Activated CD4-positive, alpha-beta T cell treated with anti-CD3 and anti-CD28 coated beads, Interleukin-2, Interleukin-6, amounts not matched to agents 100 ng/mL and 50 ng/mL, durations not matched to agents 16 hours and 8 hours (primary cell): Measurements from ENCODE around the gene HK1.
"Not testable (repeated sequence)": the region's sequence is repeated elsewhere in the genome, so short reads cannot be mapped to it uniquely, and the experiment has no call there.

Source experiments
- DNase-seq: peaks from one replicate; pipeline ENCODE4 v3.0.0-alpha.2; 2020

Gene HK1

DNA sequence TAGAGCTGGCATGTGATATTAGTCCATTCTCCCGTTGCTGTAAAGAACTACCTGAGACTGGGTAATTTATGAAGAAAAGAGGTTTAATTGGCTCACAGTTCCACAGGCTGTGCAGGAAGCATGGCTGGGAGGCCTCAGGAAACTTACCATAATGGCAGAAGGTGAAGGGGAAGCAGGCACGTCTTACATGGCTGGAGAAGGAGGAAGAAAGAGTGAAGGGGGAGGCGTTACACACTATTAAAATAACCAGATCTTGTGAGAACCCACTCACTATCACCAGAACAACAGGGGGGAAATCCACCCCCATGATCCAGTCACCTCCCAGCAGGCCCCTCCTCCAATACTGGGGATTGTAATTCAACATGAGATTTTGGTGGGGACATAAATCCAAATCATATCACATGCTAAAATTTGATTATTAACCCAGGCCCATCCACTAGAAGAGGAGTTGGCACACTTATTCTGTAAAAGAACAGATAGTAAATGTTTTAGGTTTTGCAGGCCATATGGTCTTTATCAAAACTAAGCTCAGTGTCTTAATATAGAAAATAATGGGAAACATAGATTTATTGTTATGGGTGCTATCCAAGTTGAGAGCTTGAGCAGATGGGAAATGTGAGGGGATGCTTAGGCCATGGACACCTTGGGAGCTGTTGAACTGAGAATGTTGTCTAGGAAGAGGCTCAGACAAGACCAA is 18.6 kb upstream of the HK1 start:
- DNase-seq = no peak

DNA sequence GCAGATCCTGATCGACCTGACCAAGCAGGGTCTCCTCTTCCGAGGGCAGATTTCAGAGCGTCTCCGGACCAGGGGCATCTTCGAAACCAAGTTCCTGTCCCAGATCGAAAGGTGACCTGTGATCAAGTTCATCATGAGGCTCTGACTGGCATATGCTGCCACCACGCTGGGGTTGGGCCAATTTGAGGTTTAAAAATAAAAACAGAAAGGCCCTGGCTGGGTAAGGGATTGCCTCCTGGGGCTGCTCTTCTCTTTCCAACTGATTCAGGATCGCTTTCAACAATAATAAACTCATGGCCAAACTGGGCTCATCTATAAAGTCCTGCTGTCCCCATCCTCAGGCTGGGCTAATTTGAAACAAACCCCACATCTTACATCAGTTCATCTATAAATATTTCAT is 17.1 kb upstream of the HK1 start:
- DNase-seq = no peak

DNA sequence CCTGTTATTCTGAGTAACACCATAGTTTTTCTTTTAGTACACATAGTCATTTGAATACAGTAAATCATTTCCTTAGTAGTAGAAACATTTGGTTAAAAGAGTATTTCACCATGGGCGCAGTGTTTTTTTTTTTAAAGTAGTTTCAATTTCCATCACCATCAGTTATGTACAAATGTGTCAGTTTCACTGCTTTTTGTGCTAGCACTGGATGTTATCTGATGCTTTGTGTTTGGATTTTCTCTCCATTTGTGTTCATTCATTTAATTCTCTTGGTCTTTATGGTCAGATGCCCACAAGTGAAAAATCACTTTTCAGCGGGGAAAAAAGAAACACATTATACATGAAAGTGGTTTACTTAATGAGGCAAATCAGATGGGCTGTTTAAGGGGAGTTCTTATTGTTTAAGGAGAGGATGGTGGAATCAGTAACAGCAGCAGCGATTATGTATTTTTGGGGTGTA is 16.0 kb upstream of the HK1 start:
- peak; percentile 72 for DNase-seq

DNA sequence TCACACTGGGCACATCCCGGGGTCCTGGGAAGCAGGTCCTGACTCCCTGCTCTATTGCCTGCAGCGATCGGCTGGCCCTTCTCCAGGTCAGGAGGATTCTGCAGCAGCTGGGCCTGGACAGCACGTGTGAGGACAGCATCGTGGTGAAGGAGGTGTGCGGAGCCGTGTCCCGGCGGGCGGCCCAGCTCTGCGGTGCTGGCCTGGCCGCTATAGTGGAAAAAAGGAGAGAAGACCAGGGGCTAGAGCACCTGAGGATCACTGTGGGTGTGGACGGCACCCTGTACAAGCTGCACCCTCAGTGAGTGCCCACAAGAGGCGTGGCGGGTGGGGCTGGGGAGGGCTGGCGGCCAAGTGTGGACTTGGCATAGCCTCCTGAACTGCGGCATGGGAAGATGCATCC is 12.8 kb upstream of the HK1 start:
- DNase-seq = no peak

DNA sequence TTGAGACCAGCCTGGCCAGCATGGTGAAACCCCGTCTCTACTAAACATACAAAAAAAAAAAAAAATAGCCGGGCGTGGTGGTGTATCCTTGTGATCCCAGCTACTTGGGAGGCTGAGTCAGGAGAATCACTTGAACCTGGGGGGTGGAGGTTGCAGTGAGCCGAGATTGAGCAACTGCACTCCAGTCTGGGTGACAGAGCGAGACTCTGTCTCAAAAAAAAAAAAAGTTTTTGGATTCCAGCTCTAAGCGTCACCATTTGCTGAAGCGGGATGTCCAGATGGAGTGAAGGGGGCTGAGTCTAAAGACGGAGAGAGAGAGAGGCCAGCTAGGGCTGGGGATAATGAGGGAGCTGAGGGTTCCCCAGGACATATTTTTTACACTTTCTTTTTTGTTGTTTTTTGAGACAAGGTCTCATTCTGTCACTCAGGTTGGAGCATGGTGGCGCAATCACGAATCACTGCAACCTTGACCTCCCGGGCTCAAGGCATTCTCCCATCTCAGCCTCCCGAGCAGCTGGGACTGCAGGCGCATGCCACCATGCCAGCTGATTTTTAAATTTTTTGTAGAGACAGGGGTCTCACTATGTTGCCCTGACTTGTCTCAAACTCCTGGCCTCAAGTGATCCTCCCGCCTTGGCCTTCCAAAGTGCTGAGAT is 9.4 kb upstream of the HK1 start:
- DNase-seq = no peak

- no peak for DNase-seq
Observed at GRCh38 chr10:69269761-69270160, 8.5 kb upstream of the HK1 start.

DNA sequence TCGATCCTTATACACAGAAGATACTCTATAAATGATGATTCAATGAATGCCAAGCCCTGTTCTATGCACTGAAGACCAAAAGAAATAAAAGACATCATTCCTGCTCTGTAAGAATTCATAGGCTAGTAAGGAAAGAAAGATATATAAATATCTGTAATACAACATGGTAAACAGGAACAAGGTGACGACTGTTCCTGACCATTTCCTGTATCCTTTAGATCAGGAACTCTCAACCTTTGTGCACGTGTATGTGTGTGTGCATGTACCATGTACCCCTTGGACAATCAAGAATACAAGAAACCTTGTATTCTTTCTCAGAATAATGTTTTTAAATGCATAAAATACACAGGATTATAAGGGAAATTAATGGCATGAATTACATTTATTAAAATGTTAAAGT is 7.3 kb upstream of the HK1 start:
- DNase-seq = no peak

- no peak for DNase-seq
Observed at GRCh38 chr10:69272624-69273023, 5.7 kb upstream of the HK1 start.

- DNase-seq = no peak
Observed at GRCh38 chr10:69275444-69275843, 2.9 kb upstream of the HK1 start.

GRCh38 chr10:69276503-69276902 is 1.8 kb upstream of the HK1 start:
- no peak for DNase-seq

DNA sequence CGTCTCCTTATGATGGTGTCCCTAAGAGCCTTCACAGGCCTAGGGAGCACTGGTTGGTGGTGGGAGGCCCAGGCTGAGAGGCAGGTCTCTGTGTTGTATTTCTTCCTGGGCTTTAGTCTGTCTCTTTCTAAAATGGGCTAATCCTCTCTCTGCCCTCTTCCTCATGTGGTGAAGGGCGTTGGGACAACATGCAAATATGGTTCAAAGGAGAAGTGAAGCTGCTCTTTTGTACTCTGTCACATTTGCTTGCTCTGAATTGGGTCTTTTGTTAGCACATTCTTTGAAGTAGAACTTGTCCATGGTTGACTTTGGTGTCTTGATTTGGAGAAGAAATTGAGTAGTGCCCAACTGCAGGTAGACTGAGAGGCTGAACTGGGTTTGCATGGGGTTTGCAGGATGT is 814 bp downstream of the HK1 start:
- no peak for DNase-seq

- DNase-seq = no peak
Observed at GRCh38 chr10:69281507-69282413, 3.5 kb downstream of the HK1 start.

- not testable (repeated sequence) for DNase-seq
Observed at GRCh38 chr10:69284402-69284801, 6.1 kb downstream of the HK1 start.

GRCh38 chr10:69285699-69286098 is 7.4 kb downstream of the HK1 start:
- no peak for DNase-seq

- no peak for DNase-seq
Observed at GRCh38 chr10:69287181-69287580, 8.9 kb downstream of the HK1 start.

DNA sequence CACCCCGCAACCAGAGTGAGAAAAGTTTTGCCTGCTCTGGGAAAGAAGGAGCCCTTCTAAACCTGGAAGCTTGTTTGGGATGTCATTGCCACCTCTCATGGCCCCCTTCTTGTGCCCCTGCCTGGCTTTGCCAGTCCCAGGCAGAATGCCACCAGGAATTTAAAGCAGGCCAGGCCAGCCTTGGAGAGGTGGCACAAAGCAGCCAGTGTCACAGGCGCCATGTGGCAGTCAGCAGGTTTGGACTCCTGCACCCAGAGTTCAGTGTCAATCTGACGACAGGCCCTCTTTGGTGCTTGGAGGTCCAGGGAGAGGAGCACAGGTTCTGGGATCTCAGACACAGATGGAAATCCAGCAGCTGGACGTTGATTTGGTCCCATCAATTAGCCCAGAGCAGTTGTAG is 12.7 kb downstream of the HK1 start:
- DNase-seq = no peak

DNA sequence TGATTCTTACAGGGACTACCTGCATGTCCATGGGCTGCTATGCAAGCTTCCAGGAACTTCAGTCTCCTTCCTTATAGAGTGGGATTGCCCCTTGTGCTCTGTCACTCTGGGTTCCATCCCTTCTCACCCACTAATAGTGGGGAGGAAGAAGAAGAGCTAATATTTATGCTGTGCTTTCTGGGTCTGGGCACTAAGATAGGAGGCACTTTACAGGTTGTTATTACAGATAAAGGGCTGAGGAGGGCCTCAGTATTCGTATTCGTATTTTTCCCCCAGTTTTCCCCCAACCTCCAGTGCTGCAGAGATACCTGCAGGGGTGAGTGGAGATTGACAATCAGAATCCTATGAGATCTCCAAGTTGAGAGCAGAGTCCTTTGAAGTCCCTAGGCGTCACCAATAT is 14.2 kb downstream of the HK1 start:
- no peak for DNase-seq

GRCh38 chr10:69295027-69295636 is 16.8 kb downstream of the HK1 start:
- no peak for DNase-seq

DNA sequence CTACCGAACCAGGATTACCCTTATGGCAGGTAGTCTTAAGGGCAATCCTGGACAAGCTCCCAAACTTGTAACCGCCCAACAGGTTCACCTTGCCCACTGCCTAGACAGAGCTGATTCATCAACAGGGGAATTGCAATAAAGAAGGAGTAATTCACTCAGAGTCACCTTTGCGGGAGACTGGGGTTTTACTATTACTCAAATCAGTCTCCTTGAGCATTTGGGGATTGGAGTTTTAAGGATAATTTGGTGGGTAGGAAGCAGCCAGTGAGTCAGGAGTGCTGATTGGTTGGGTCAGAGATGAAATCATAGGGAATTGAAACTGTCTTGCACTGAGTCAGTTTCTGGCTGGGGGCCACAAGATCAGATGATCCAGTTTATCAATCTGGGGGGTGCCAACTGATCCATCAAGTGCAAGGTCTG is 25.3 kb downstream of the HK1 start:
- DNase-seq = no peak

GRCh38 chr10:69306421-69306820 is 28.1 kb downstream of the HK1 start:
- no peak for DNase-seq

- no peak for DNase-seq
Observed at GRCh38 chr10:69307434-69307833, 29.1 kb downstream of the HK1 start.

DNA sequence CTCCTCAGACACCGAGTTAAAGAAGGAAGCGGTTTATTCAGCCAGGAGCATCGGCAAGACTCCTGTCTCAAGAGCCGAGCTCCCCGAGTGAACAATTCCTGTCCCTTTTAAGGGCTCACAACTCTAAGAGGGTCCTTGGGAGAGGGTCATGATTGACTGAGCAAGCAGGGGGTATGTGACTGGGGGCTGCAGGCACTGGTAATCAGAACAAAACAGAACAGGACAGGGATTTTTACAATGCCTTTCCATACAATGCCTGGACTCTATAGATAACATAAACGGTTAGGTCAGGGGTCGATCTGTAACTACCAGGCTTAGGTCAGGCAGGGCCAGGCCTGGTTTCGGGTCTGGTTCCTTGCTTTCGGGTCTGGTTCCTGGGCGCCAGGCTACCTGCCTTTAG is 30.0 kb downstream of the HK1 start:
- DNase-seq = not testable (repeated sequence)

GRCh38 chr10:69311309-69311708 is 33.0 kb downstream of the HK1 start:
- DNase-seq = no peak
